Peyer's patch (tissue), 4 donors: Measurements from ENCODE around the gene ZBP1. TPM values are rescaled to one million over a fixed set of nuclear protein-coding genes. Genes with fewer than 3 reads are reported as not detected.

ENCODE experiments used
- DNase-seq, 3 donors: peaks; one replicate each; pipeline ENCODE4 v3.0.0-alpha.2; 2017 to 2019
- H3K27ac ChIP-seq, 4 donors: fragments of 200-600 bp; sonication (generic); one replicate each; pipeline ENCODE4 v1.5.1; 2016 to 2019
- H3K27me3 ChIP-seq, 2 donors: fragments of 200-600 bp; sonication (generic); one replicate each; pipeline ENCODE4 v1.5.1; 2019
- H3K36me3 ChIP-seq, 3 donors: fragments of 200-600 bp; sonication (generic); one replicate each; pipeline ENCODE4 v1.5.1; 2016 to 2019
- H3K4me1 ChIP-seq, 4 donors: fragments of 200-600 bp; sonication (generic); one replicate each; pipeline ENCODE4 v1.5.1; 2016 to 2019
- H3K4me3 ChIP-seq, 4 donors: fragments of 200-600 bp; sonication (generic); 1 replicate in 3 of 4; 2 replicates in 1 of 4; pipeline ENCODE4 v1.5.1; 2016 to 2019; ENCODE audit warnings: mild to moderate bottlenecking in 1 of 4
- H3K9me3 ChIP-seq, 4 donors: fragments of 200-600 bp; sonication (generic); one replicate each; pipeline ENCODE4 v1.5.1; 2016 to 2019; ENCODE audit warnings: mild to moderate bottlenecking in 1 of 4
- CTCF ChIP-seq, 6 experiments: fragments of 450-650 bp in 4 of 6; fragments of 200-600 bp in 2 of 6; sonication (generic) in 1 of 6; IDR thresholded peaks; one replicate each; pipeline ENCODE4 v1.5.1; 2017 to 2019; ENCODE audit warnings: antibody characterized with exemption in 6 of 6, mild to moderate bottlenecking in 3 of 6, moderate library complexity in 1 of 6
- POLR2A ChIP-seq, 2 donors: fragments of 450-650 bp; IDR thresholded peaks; one replicate each; pipeline ENCODE4 v1.5.1; 2017; ENCODE audit warnings: antibody characterized with exemption in 2 of 2, mild to moderate bottlenecking in 2 of 2, moderate library complexity in 2 of 2
- total RNA-seq, 4 donors: library from RNA; depleted of rRNA; stranded (reverse); fragments of >200 nt; gene quantifications; one replicate each; pipeline ENCODE4 v1.1.0, GENCODE V29; 2016

Gene ZBP1
- total RNA-seq, 4 donors from 2014 or later: 2.3 to 14.0 (median 9.8) TPM; not detected in 1

- Histone ChIP-seq H3K9me3 (no peaks in the 10 kb centered on the region), H3K27me3 (no peaks in the 10 kb centered on the region), H3K36me3 (no peaks in the 10 kb centered on the region), H3K27ac (peak overlapping the region in 2 of 4 donors; percentile 5 to 69), H3K4me3 (no peak overlapping the region), H3K4me1 (peaks cover 0 to 36% (median 3%) of the 10 kb centered on the region in 4 donors)
- DNase-seq: peak in 1 of 3 donors; percentile 18
- TF ChIP-seq POLR2A (IDR thresholded peaks at IDR 0.05) (no peak), CTCF (IDR thresholded peaks at IDR 0.05) (no peak)
Measured at GRCh38 chr20:57585466-57586213, 34.6 kb downstream of the ZBP1 start.

- Histone ChIP-seq H3K27ac (no peak overlapping the region), H3K9me3 (no peaks in the 10 kb centered on the region), H3K36me3 (no peaks in the 10 kb centered on the region), H3K4me1 (peaks cover 0 to 36% (median 3%) of the 10 kb centered on the region in 4 donors), H3K4me3 (no peak overlapping the region), H3K27me3 (no peaks in the 10 kb centered on the region)
- peak in 1 of 3 donors; percentile 27 for DNase-seq
- TF ChIP-seq POLR2A (IDR thresholded peaks at IDR 0.05): no peak
- no peak for TF ChIP-seq CTCF (IDR thresholded peaks at IDR 0.05)
Measured at GRCh38 chr20:57584768-57585461, 35.3 kb downstream of the ZBP1 start.

- Histone ChIP-seq H3K27ac (peak overlapping the region; percentile 10 to 88 (median 50)), H3K4me3 (no peak overlapping the region), H3K27me3 (no peaks in the 10 kb centered on the region), H3K9me3 (no peaks in the 10 kb centered on the region), H3K36me3 (no peaks in the 10 kb centered on the region), H3K4me1 (peaks cover 0 to 33% (median 0%) of the 10 kb centered on the region in 4 donors)
- peak in 1 of 3 donors; percentile 41 for DNase-seq
- TF ChIP-seq POLR2A (IDR thresholded peaks at IDR 0.05) (no peak), CTCF (IDR thresholded peaks at IDR 0.05) (no peak)
Measured at GRCh38 chr20:57583289-57584257, 36.7 kb downstream of the ZBP1 start.

- Histone ChIP-seq H3K27ac (peak overlapping the region; percentile 10 to 88 (median 50)), H3K36me3 (no peaks in the 10 kb centered on the region), H3K9me3 (no peaks in the 10 kb centered on the region), H3K27me3 (no peaks in the 10 kb centered on the region), H3K4me1 (peaks cover 0 to 40% (median 0%) of the 10 kb centered on the region in 4 donors), H3K4me3 (no peak overlapping the region)
- DNase-seq: peak in 1 of 3 donors; percentile 49
- TF ChIP-seq CTCF (IDR thresholded peaks at IDR 0.05) (peak in 4 of 6 experiments; percentile 7 to 38 (median 18)), POLR2A (IDR thresholded peaks at IDR 0.05) (no peak)
Measured at GRCh38 chr20:57582432-57583288, 37.6 kb downstream of the ZBP1 start.
